HG03442 (cell line): ENCODE measurements around the gene ERMN.
"Not testable (repeated sequence)": the region's sequence is repeated elsewhere in the genome, so short reads cannot be mapped to it uniquely, and the experiment has no call there.

Experiments
- ATAC-seq: cut with Tn5 transposase; IDR thresholded peaks from one replicate; pipeline ENCODE4 v1.9.1; 2021; ENCODE audit warnings: mild to moderate bottlenecking, moderate library complexity; ENCODE audit not compliant: unreplicated experiment

ERMN gene

GRCh38 chr2:157301307-157301706 is 24.3 kb downstream of the ERMN start:
- ATAC-seq, result no peak

GRCh38 chr2:157296958-157297357 is 28.7 kb downstream of the ERMN start:
- ATAC-seq, result no peak

GRCh38 chr2:157296490-157296889 is 29.1 kb downstream of the ERMN start:
- ATAC-seq, result no peak

- ATAC-seq, result no peak
Measured at GRCh38 chr2:157292853-157293252, 32.8 kb downstream of the ERMN start.

GRCh38 chr2:157291018-157291417 is 34.6 kb downstream of the ERMN start:
- no peak for ATAC-seq

- ATAC-seq, result no peak
Measured at GRCh38 chr2:157290525-157290924, 35.1 kb downstream of the ERMN start.

- ATAC-seq, result no peak
Measured at GRCh38 chr2:157287160-157287559, 38.5 kb downstream of the ERMN start.

GRCh38 chr2:157283468-157283867 is 42.2 kb downstream of the ERMN start:
- no peak for ATAC-seq

GRCh38 chr2:157281316-157281715 is 44.3 kb downstream of the ERMN start:
- ATAC-seq, result no peak

- not testable (repeated sequence) for ATAC-seq
Measured at GRCh38 chr2:157279311-157279710, 46.3 kb downstream of the ERMN start.

GRCh38 chr2:157271590-157272203 is 53.9 kb downstream of the ERMN start:
- ATAC-seq, result no peak

GRCh38 chr2:157269922-157270321 is 55.7 kb downstream of the ERMN start:
- ATAC-seq, result peak; percentile 71

GRCh38 chr2:157269060-157269459 is 56.6 kb downstream of the ERMN start:
- ATAC-seq, result no peak
